NCI-H2029 treated with DMSO at 0.1 percent for 48 hours (cell line): Measurements from ENCODE around the gene KCNQ1.

Source experiments
- DNase-seq: peaks from one replicate; lab custom pipeline; 2025; lab: John Stamatoyannopoulos, UW

Gene KCNQ1

DNA sequence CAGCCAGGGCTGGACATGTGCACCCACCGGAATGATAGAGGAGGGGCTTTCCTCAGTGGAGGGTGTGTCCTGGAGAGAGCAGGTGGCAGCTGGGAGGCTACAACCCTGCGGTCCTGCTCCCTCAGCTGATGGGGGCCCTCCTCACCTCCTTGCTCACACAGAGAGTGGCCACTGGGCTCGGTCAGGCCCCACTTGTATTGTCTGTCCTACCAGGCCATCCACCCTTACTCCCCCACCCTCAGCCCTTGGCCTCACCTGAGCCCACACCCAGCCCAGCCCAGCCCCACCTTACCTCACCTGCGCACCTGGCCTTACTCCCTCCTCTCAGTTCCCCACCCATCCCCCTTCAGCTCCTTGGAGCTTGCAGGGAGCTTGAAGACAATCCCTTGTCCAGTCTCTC is 3.6 kb upstream of the KCNQ1 start:
- no peak for DNase-seq

DNA sequence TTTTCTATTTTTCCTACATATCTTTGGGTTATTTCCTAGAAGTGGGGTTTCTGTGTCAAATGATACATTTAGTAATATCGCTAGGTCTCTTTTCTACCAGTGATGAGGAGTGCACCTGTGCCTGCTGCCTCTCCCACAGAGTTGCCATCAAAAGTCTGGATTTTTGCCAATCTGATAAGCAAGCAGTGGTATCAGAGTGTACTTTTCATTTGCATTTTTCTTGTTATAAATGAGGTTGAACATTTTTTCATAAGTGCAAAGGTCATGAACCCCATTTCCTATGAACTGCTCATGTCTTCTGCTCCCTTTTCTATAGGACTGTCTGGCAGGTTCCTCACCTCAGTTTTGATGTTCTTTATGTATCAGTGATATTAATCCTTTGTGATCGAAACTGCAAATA is 2.2 kb upstream of the KCNQ1 start:
- no peak for DNase-seq

GRCh38 chr11:2443406-2443805 is 1.4 kb upstream of the KCNQ1 start:
- DNase-seq, result no peak

GRCh38 chr11:2443881-2444820 is 657 bp upstream of the KCNQ1 start, which contains the start of gene TRPM5:
TRPM5 (minus strand) TSS chr11:2444514; CDS start chr11:2423036, 21,478 bp downstream.
- no peak for DNase-seq

DNA sequence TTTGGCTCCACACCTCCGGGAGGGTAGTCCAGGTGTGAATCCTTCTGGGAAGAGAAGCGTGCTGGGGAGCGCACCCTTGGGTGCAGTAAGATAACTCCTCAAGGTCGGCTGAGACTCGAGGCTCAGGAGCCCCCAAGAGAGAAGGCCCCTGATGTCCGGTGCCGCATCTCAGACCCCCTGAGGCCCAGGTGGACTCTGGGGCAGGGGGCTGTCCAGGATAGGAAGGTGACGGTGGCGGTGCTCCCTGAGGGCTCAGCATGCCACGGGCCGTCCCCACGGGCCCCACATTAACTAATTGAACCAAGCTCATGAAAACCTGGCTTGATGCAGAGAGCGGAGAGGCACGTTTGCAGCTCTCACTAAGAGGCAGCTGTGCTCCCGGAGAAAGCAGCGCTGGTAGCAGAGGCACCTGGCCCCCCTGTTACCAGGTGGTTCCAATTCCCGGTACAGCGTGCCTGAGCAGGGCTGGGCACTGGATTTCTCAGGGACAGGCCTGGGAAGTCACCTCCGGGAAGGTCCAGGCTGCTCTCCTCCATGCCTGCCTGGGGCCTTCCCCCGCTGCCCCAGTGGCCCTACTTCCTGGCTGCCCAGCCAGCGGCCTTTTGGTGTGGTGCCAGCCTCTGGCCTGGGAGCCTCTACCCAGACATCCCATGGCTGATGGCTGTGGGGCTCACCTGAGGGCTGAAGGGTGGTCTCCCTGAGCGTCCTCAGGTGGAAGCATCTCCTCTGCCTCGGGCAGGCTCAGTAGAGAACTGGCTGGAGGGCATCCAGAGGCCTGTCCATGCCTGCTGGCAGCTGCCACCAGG is 1.1 kb downstream of the KCNQ1 start:
- no peak for DNase-seq

- no peak for DNase-seq
Observed at GRCh38 chr11:2446590-2447252, 1.9 kb downstream of the KCNQ1 start.

DNA sequence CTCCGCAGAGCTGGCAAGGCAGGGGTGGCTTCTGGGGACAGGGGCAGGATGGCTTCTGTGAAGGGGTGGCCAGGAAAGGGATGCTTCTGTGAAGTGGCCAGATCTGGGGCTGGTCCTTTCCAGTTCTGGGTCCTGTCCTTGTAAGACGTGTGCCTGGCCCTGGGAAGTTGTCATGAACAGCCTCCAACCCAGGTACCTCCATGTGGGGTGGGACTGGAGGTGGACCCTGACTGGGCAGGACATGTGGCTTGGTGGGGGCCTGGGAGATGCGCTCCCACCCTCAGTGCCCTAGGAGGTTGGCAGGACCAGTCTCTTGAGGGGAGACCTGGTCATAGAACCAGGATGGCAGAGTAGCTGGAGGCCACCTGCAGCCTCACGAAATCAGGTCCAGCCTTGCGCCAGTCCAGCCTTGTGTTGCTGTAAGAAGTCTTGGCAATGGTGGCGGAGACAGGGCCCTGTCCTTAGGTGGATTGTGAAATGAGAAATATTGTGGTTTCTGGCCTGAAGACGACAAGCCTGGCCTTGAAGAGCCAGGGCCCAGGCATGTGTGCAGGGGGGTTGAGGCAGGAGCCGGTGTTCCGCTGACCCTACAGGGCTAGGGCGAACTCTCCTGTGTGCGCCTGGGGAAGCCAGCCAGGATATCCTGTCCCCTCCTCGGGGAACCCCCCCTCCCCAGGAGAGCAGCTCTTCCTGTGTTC is 2.6 kb downstream of the KCNQ1 start:
- DNase-seq, result no peak

DNA sequence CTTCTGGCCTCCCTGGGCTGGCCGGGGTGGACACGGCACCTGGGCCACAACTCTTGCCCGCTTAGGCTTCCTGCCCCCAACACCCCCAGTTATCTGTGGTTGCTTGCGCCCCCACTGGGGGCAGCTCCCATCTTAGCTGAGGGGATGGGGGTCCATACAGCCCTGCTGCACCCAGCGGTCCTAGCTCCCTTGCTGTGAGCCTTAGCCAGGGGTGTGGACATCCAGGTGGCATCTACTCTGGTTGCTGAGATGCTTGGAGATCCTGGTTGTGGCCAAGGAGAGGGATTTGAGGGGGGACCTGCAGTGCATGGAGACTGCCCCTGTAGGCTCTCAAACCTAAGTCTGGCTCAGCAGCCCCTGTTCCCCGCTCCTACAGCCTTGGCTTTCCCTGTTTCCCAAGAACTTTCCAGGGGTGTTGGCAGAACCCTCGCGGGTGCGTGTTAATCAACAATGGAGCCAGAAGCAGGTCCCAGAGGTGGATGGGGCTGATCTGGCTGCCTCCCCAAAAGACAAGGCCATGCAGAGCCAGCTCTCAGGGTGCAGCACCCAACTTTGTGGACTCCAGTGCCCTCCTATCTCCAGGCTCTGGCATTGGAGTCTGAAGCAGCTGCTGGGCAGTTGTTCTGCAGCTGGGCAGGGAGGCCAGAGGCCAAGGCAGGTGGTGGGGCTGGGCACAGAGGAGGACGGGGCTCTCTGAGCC is 3.3 kb downstream of the KCNQ1 start:
- no peak for DNase-seq

- DNase-seq, result no peak
Observed at GRCh38 chr11:2448661-2449547, 4.1 kb downstream of the KCNQ1 start.

- no peak for DNase-seq
Observed at GRCh38 chr11:2449548-2450320, 4.9 kb downstream of the KCNQ1 start.

- DNase-seq, result no peak
Observed at GRCh38 chr11:2450321-2451041, 5.7 kb downstream of the KCNQ1 start.

- DNase-seq, result no peak
Observed at GRCh38 chr11:2451336-2451735, 6.5 kb downstream of the KCNQ1 start.

DNA sequence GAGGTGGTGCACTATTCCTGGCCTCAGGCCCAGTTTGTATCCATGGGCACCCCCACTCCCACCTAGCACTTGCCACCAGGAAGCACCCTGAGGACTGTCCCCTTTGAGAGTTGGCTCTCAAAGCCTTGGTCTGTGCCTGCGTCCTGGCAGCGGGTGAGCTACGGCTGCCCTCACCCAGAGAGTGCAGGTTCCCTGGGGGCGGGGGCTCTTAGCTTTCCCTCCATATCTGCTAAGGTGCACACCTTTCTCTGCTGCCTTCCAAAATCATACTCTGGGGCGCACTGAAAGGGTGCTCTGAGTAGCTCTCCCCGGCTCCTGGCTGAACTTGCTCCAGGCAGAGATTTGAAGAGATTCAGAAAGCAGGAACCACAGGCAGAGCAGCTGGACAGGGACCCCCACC is 7.1 kb downstream of the KCNQ1 start:
- no peak for DNase-seq

DNA sequence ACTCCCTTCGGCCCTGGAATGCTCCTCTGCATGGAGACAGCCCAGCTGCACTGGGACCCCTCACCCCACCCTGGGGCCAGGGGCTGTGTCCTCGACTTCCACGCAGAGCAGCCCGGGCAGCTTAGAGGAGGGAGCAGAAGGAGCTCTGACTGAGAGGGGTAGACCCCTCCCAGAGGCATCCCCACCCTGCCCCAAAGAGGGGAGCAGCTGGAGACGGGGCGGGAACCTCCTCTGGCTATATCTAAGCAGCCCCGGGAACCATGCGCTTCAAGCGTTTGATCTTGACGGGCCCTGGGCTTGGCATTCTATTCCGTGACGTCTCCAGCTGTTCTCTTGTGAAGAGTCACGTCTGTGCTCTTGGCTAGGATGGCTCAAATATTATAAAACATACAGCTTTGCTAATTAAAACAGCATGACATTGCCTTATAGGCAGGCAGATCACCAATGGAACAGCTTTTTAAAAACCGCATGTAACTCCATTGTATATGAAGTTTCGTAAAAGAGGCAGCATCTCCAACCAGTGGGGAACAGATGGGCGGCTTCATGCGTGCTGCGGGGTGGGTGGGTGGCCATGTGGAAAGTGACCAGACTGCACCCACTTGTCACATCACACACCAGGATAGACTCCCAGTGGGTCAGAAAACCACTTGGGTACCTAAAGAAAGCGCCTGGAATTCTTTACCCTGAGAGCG is 7.7 kb downstream of the KCNQ1 start:
- no peak for DNase-seq

DNA sequence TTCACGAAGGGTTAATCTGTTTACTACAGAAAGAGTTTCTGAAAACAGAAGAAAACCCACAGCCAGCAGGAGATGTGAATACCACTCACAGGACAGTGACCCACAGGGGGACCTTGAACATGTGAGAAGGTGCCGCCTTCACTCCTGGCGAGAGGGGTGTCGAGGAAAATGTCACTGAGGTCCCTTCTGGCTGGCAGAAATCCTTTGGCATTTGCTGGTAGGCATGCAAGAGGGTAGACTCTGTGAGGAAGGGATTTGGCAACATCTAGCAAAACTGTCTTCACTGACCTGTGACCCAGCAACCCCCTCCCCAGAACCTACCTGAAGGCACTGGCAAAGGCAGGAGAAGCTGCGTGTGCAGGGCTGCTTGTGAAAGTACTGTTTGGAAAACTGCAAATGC is 8.6 kb downstream of the KCNQ1 start:
- DNase-seq, result no peak

DNA sequence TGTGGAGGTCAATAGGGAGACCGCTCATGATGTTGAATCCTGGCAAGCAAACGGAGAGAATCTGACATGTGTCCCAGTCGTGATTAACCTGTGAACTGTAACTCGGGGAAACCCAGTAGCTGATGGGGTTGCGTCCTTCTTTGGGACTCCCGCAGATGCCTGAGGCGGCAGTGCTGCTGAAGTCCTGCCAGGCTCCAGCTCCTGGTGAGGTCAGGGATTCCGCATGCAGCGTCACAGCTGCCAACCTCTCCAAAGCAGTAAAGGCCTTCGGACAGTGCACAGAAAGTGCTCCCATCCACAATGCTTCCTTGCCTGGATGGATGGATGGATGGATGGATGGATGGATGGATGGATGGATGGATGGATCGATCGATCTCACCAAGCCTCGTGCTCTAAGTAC is 13.5 kb downstream of the KCNQ1 start:
- no peak for DNase-seq

- no peak for DNase-seq
Observed at GRCh38 chr11:2459016-2459725, 14.4 kb downstream of the KCNQ1 start.
